NCI-H2196 (cell line): ENCODE results near the gene SHANK3.

ENCODE experiments used
- DNase-seq: peaks from one replicate; lab custom pipeline; 2025; ENCODE audit not compliant: unreplicated experiment; lab: John Stamatoyannopoulos, UW

SHANK3 gene

DNA sequence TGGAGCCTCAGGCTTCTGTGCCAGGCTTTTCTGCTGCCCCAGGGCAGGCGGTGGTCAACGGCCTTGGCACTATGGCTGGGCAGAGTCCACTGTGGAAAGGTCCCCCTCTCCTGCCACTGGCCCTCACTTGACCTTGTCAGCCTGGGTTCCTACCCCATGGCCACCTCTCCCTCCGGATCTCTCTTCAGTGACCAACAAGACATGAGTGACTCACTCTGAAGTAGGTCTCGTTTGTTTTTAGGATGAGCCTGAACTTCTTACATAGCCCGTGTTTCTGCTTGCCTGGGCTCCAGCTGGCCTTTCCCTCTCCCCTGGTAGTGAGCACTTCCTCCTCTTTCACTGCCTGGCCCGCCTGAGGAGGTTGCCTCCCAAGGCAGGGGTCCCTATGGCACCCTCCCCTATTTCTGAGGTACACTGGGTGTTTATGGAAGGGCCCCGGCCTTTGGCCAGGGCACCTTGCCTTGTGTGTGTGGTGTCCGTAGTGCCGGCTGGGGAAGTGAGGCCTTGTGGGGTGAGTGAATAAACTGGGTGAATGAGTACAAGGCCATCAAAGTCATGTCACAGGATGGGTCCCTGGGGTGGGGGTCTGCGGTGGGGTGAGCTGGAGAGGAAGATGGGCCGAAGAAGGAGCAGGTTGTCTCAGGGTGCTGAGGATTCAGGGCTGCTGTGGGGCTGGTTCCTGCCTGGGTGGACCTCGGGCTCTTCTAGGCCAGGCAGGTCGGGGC is 5.0 kb downstream of the SHANK3 start:
- DNase-seq: no peak

- DNase-seq: no peak
Measured at GRCh38 chr22:50678218-50678650, 5.6 kb downstream of the SHANK3 start.

DNA sequence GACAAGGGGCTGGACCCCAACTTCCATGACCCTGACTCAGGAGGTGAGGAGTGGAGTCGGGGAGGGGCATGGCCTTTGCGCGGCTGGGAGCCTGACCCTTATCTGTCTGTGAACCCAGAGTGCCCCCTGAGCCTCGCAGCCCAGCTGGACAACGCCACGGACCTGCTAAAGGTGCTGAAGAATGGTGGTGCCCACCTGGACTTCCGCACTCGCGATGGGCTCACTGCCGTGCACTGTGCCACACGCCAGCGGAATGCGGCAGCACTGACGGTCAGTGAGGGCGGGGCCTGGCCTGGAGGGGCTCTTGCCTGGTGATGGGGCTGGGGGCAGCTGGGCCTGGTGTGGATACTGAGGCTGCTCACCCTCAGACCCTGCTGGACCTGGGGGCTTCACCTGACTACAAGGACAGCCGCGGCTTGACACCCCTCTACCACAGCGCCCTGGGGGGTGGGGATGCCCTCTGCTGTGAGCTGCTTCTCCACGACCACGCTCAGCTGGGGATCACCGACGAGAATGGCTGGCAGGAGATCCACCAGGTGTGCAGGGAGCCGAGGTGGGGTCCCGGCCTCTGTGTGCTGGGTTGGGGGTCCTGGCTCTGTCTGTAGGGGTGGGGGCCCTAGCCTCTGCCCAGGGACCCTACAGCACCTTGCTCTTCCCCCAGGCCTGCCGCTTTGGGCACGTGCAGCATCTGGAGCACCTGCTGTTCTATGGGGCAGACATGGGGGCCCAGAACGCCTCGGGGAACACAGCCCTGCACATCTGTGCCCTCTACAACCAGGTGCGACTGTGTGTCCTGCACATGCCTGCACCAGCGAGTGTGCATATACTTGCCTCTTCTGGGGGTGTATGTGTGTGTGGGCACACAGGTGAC is 6.3 kb downstream of the SHANK3 start:
- no peak for DNase-seq

- no peak for DNase-seq
Measured at GRCh38 chr22:50683086-50683993, 10.7 kb downstream of the SHANK3 start.

GRCh38 chr22:50683994-50684371 is 11.4 kb downstream of the SHANK3 start:
- no peak for DNase-seq

DNA sequence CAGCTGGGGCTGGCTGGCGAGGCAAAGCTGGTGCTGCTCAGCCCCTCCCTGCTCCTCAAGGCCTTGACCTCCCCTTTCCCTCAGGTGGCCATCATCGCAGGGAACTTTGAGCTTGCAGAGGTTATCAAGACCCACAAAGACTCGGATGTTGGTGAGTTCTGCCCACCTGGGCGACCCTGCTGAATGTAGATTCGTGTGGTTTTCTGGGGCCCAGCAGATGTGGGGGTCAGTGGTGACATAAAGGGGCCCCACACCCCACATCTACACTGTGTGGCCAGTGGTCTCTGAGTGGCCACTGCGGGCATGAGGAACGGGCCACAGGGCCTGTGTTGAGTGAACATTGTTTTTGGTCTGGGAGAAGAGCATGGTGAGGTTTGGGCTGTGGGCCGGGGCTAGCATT is 11.9 kb downstream of the SHANK3 start:
- no peak for DNase-seq

DNA sequence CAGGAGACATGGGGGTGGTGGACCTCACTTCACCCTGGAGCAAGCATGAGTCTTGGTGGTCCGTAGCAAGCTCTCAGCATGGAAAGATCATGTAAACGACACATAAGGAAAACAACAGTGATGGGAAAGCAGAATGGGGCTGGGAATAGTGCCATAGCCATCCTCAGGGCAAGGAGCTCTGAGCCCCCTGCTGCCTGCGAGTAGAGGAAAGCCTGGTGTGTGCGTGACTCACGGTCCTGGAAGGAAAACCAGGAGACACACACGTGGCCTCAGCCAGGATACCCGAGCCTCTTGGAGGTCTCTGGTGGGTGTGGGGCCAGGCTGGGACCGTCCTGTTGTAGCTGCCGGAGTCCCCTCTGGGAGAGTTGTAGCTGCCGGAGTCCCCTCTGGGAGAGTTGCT is 12.4 kb downstream of the SHANK3 start:
- DNase-seq: no peak

- DNase-seq: no peak
Measured at GRCh38 chr22:50686794-50687193, 14.2 kb downstream of the SHANK3 start.

GRCh38 chr22:50687829-50688228 is 15.2 kb downstream of the SHANK3 start:
- DNase-seq: no peak

DNA sequence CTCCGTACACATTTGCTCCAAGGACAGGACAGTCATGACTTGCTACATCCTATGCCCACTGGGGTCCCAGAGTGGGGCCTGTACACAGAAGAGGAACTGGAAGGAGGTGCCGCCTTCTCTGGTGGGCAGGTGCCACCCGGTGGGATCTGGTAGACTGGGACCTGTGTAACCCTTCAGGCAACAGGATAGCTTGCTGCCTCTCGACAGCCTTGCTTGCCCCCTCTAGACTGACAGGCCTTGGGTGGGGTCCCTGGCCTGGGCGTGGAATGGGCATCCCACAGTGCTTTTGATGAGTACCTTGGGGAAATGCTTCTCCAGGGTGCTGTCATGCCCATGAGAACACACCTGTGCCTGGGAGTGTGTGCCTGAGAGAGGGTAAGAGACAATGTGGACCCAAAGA is 15.8 kb downstream of the SHANK3 start:
- no peak for DNase-seq

DNA sequence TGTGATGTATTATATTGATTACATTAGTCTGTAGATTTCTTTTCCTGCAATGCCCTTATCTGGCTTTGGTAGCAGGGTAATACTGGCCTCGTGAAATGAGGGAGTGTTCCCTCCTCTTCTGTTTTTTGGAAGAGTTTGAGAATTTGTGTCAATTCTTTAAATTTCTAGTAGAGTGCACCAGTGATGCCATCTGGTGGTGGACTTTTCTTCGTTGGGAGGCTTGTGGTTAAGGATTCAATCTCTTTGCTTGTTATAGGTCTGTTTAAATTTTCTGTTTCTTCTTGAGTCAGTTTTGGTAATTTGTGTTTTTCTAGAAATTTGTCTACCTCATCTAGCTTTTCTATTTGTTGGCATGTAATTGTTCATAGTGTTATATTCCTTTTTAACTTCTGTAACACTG is 18.9 kb downstream of the SHANK3 start:
- DNase-seq: no peak

GRCh38 chr22:50693462-50693861 is 20.8 kb downstream of the SHANK3 start:
- no peak for DNase-seq

GRCh38 chr22:50694099-50694605 is 21.5 kb downstream of the SHANK3 start:
- DNase-seq: no peak

- no peak for DNase-seq
Measured at GRCh38 chr22:50694766-50695420, 22.3 kb downstream of the SHANK3 start.

DNA sequence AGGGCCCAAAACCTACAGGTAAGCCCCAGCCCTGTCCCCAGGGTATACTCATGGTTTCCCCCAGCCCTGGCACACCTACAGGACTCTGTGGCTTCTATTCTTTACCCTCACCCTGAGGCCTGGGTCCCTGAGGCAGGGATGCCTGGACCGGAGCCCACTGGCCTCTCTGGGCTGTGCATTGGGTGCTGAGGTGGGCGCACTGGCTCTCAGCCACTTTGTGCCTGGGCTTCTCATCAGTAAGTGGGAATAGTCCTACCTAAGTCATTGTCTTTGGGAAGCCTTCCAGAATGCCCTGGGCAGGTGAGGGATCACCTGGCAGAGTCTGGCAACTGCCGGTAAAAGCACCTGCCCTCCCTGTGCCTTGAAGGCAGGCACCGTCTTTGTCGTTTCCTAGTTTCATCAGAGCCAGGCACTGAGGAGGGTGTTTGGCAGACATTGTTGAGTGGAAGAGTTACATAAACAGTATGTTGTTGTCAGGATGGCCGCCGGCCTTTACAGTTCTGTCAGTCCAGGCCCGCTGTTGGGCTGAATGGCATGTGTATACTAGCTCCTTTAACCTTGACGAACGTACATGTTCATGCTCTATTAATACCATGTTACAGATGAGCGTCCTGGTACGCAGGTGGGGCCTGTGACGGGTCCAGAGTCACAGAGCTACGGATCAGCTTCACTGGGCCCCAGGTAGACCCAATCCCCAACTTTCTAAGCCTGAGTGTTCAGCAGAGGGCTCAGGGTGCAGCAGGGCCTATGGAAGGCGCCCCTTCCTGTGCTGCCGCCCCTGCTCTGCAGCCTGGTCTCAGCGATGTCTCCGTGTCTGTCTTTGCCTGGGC is 23.0 kb downstream of the SHANK3 start:
- DNase-seq: peak; percentile 59

GRCh38 chr22:50696251-50696798 is 23.7 kb downstream of the SHANK3 start:
- no peak for DNase-seq

GRCh38 chr22:50696799-50697561 is 24.4 kb downstream of the SHANK3 start:
- DNase-seq: peak; percentile 22

- DNase-seq: no peak
Measured at GRCh38 chr22:50697667-50698506, 25.3 kb downstream of the SHANK3 start.
